Sigmoid colon (tissue), 7 donors: ENCODE results near the gene PAGE4. TPM values are rescaled to one million over a fixed set of nuclear protein-coding genes. Genes with fewer than 3 reads are reported as not detected.

ENCODE experiments used
- DNase-seq: peaks from one replicate; pipeline ENCODE4 v3.0.0-alpha.2; 2019
- H3K27ac ChIP-seq, 4 donors: fragments of 200-600 bp; sonication (generic); one replicate each; pipeline ENCODE4 v1.5.1; 2016 to 2019; ENCODE audit warnings: mild to moderate bottlenecking in 1 of 4
- H3K27me3 ChIP-seq, 3 donors: fragments of 200-600 bp; sonication (generic); one replicate each; pipeline ENCODE4 v1.5.1; 2019; ENCODE audit warnings: mild to moderate bottlenecking in 1 of 3
- H3K36me3 ChIP-seq, 4 donors: fragments of 200-600 bp; sonication (generic); one replicate each; pipeline ENCODE4 v1.5.1; 2016 to 2019
- H3K4me1 ChIP-seq, 4 donors: fragments of 200-600 bp; sonication (generic); one replicate each; pipeline ENCODE4 v1.5.1; 2017 to 2019
- H3K4me3 ChIP-seq, 4 donors: fragments of 200-600 bp; sonication (generic); one replicate each; pipeline ENCODE4 v1.5.1; 2017 to 2019; ENCODE audit warnings: mild to moderate bottlenecking in 2 of 4, moderate library complexity in 1 of 4
- H3K9me3 ChIP-seq, 4 donors: fragments of 200-600 bp in 3 of 4; sonication (generic) in 3 of 4; one replicate each; pipeline versions ENCODE4 v1.5.1 to v1.6.1; 2013 to 2019
- CTCF ChIP-seq, 4 experiments: fragments of 450-650 bp in 3 of 4; fragments of 200-600 bp in 1 of 4; IDR thresholded peaks; one replicate each; pipeline ENCODE4 v1.5.1; 2016 to 2019; ENCODE audit warnings: antibody characterized with exemption in 4 of 4, mild to moderate bottlenecking in 3 of 4, moderate library complexity in 2 of 4
- EP300 ChIP-seq, 4 donors: sonication (generic); formaldehyde crosslinking; IDR thresholded peaks; one replicate each; pipeline ENCODE4 v1.6.1; 2017; ENCODE audit warnings: antibody characterized with exemption in 4 of 4
- POLR2A ChIP-seq, 2 donors: fragments of 450-650 bp; IDR thresholded peaks; one replicate each; pipeline ENCODE4 v1.6.1; 2016; ENCODE audit warnings: antibody characterized with exemption in 2 of 2, mild to moderate bottlenecking in 2 of 2, moderate library complexity in 2 of 2
- POLR2AphosphoS5 ChIP-seq, 4 donors: sonication (generic); formaldehyde crosslinking; IDR thresholded peaks; one replicate each; pipeline ENCODE4 v1.6.1; 2017; ENCODE audit warnings: antibody characterized with exemption in 4 of 4
- WGBS, 2 donors: extraction: QIAGEN DNeasy Blood & Tissue Kit; methylation state at CpG; one replicate each; pipeline ENCODE4 v1.1.7; 2013; 5-methylcytosine and 5-hydroxymethylcytosine counted together
- intact Hi-C: fragments of 100-400 bp; cut with DNase I; formaldehyde crosslinking; loops from one replicate; pipeline ENCODE4 v1.15.1; 2023
- polyA plus RNA-seq, 3 donors: library from polyadenylated mRNA; stranded (reverse); fragments of 200-250 nt; gene quantifications; one replicate each; pipeline ENCODE4 v1.2.3, GENCODE V29; 2013
- total RNA-seq, 4 donors: library from RNA; depleted of rRNA; stranded (reverse); fragments of >200 nt; gene quantifications; one replicate each; pipeline ENCODE4 v1.1.0, GENCODE V29; 2016
- donor health status: healthy with polysubstance abuse.
- donor health status: Bipolar disorder and iron deficiency.
- donor health status: healthy.

PAGE4 gene
- not detected for total RNA-seq
- not detected for polyA plus RNA-seq

- intact Hi-C loops: no loop called here
- Histone ChIP-seq H3K27me3 (no peaks in the 10 kb centered on the region), H3K27ac (no peak within 1 kb of the TSS), H3K36me3 (no peaks in the 10 kb centered on the region), H3K4me3 (no peak within 1 kb of the TSS), H3K9me3 (no peaks in the 10 kb centered on the region), H3K4me1 (no peaks in the 10 kb centered on the region)
- no peak for DNase-seq
- no peak for TF ChIP-seq POLR2A (IDR thresholded peaks at IDR 0.05)
- no peak for TF ChIP-seq EP300 (IDR thresholded peaks at IDR 0.05)
- TF ChIP-seq POLR2AphosphoS5 (IDR thresholded peaks at IDR 0.05): no peak
- TF ChIP-seq CTCF (IDR thresholded peaks at IDR 0.05): no peak
- WGBS, 2 donors: 68 to 85% methylated on average over 8 of the region's 8 CpGs
These were observed at the start of gene PAGE4 for GRCh38 chrX:49829016-49829415. Gene PAGE4, plus strand, starts transcription at chrX:49829303. Its CDS starts 1,126 bp downstream, at chrX:49830429.

- Histone ChIP-seq H3K4me3 (no peak overlapping the region), H3K4me1 (no peaks in the 10 kb centered on the region), H3K27ac (no peak overlapping the region), H3K9me3 (no peaks in the 10 kb centered on the region), H3K27me3 (no peaks in the 10 kb centered on the region), H3K36me3 (no peaks in the 10 kb centered on the region)
- WGBS, 2 donors: 56 to 66% methylated on average over 1 of the region's 1 CpG
- TF ChIP-seq EP300 (IDR thresholded peaks at IDR 0.05) (no peak), POLR2AphosphoS5 (IDR thresholded peaks at IDR 0.05) (no peak), CTCF (IDR thresholded peaks at IDR 0.05) (no peak), POLR2A (IDR thresholded peaks at IDR 0.05) (no peak)
- DNase-seq: no peak
- intact Hi-C loops: no loop called here
These were observed 44.3 kb upstream of the PAGE4 start for GRCh38 chrX:49784747-49785280.

GRCh38 chrX:49792376-49792775 lies 36.7 kb upstream of the PAGE4 start:
- no peaks in the 10 kb centered on the region for H3K27me3 ChIP-seq
- no peak overlapping the region for H3K4me3 ChIP-seq
- no peak for DNase-seq
- WGBS, 2 donors: 33 to 63% methylated on average over 1 of the region's 1 CpG
- TF ChIP-seq POLR2AphosphoS5 (IDR thresholded peaks at IDR 0.05) (no peak), POLR2A (IDR thresholded peaks at IDR 0.05) (no peak), CTCF (IDR thresholded peaks at IDR 0.05) (no peak), EP300 (IDR thresholded peaks at IDR 0.05) (no peak)
- H3K27ac ChIP-seq: no peak overlapping the region
- H3K4me1 ChIP-seq: no peaks in the 10 kb centered on the region
- H3K9me3 ChIP-seq: no peaks in the 10 kb centered on the region
- intact Hi-C loops: no loop called here
- no peaks in the 10 kb centered on the region for H3K36me3 ChIP-seq

- DNase-seq: no peak
- intact Hi-C loops: no loop called here
- no peak for TF ChIP-seq EP300 (IDR thresholded peaks at IDR 0.05)
These were observed 35.4 kb upstream of the PAGE4 start for GRCh38 chrX:49793686-49794085.

GRCh38 chrX:49799828-49800227 lies 29.3 kb upstream of the PAGE4 start:
- WGBS, 2 donors: 98 to 100% methylated on average over 1 of the region's 1 CpG
- intact Hi-C loops: no loop called here
- Histone ChIP-seq H3K36me3 (no peaks in the 10 kb centered on the region), H3K4me3 (no peak overlapping the region), H3K4me1 (no peaks in the 10 kb centered on the region), H3K9me3 (no peaks in the 10 kb centered on the region), H3K27ac (no peak overlapping the region), H3K27me3 (no peaks in the 10 kb centered on the region)
- no peak for DNase-seq
- TF ChIP-seq CTCF (IDR thresholded peaks at IDR 0.05) (no peak), EP300 (IDR thresholded peaks at IDR 0.05) (no peak), POLR2A (IDR thresholded peaks at IDR 0.05) (no peak), POLR2AphosphoS5 (IDR thresholded peaks at IDR 0.05) (no peak)

More at GRCh38 chrX:49793686-49794085, 35.4 kb upstream of the PAGE4 start:
- Histone ChIP-seq H3K36me3 (no peaks in the 10 kb centered on the region), H3K27me3 (no peaks in the 10 kb centered on the region), H3K4me1 (no peaks in the 10 kb centered on the region), H3K9me3 (no peaks in the 10 kb centered on the region), H3K27ac (peak overlapping the region in 1 of 4 donors; percentile 20), H3K4me3 (no peak overlapping the region)
